Nephron (organoid): ENCODE data around the gene VPS13C.

Source experiments
- H3K27ac Mint-ChIP-seq, 3 experiments: 2 replicates each; pipeline ENCODE4 v1.8.0; 2020; ENCODE audit warnings: mixed read lengths in 3 of 3, mild to moderate bottlenecking in 2 of 3, moderate library complexity in 1 of 3
- H3K27me3 Mint-ChIP-seq: 2 replicates; pipeline ENCODE4 v1.8.0; 2021; ENCODE audit warnings: low read depth, mild to moderate bottlenecking, moderate library complexity, mixed read lengths
- H3K36me3 Mint-ChIP-seq: 2 replicates; pipeline ENCODE4 v1.8.0; 2020; ENCODE audit warnings: low read depth, mixed read lengths
- H3K4me1 Mint-ChIP-seq: 2 replicates; pipeline ENCODE4 v1.8.0; 2020; ENCODE audit warnings: mixed read lengths
- H3K4me3 Mint-ChIP-seq, 3 experiments: 2 replicates each; pipeline ENCODE4 v1.8.0; 2020; ENCODE audit warnings: mild to moderate bottlenecking in 3 of 3, mixed read lengths in 3 of 3, moderate library complexity in 2 of 3
- H3K9me3 Mint-ChIP-seq: 2 replicates; pipeline ENCODE4 v1.8.0; 2020; ENCODE audit warnings: mixed read lengths
- CTCF ChIP-seq, 3 experiments: fragments of 200-600 bp; sonication (generic); IDR thresholded peaks; one replicate each; pipeline ENCODE4 v1.5.0; 2021; ENCODE audit warnings: antibody characterized with exemption in 3 of 3; ENCODE audit not compliant: unreplicated experiment in 3 of 3

The VPS13C gene

DNA sequence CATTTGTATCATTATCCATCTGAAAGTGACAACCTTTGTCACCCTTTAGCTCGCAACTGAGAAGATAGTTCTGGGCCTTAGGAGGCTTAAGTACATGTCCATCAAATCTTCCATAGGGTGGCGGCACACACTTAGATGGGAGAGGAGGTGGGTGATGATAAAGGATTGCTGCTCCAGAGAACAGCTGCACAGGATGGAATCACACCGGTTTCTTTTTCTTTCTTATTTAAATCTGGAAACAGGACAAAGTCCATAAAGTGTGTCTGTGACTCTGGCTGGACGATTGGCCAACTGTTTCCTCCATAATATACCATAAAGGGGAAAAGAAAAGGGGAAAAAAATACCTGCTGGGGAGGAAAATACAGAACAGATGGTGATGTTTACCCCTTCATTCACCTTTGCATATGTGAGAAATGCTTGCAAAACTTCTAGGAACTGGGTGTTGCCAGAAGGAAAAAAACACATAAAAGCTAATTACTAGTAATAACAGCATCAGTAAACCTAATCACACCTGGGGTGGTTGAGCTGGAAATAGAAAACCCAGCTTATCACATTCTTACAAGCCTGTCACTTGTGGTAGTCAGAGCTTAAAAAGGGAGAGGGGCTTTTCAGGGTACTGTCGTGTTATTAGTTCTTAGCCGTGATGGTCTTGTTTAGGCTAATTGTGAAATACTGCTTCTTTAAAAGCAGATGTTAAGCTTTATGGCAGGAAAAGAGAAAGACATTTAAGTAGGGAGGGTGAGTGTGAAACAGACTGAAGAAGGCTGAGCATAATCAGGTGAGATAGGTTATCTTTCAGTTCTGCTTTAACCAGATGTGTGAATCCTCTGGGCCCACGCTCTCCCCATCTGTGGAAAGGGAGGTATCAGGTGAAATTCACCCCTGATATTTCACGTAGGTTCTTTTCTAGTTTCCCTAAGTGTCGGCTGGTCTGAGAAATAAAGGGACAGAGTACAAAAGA is 23.2 kb upstream of the VPS13C start:
- no peaks in the 10 kb centered on the region for H3K36me3 Mint-ChIP-seq
- no peak for TF ChIP-seq CTCF (IDR thresholded peaks at IDR 0.05; ENCODE audit: unreplicated experiment in 3 of 3)
- peak overlapping the region in 2 of 3 experiments; percentile 13 to 61 for H3K27ac Mint-ChIP-seq
- H3K27me3 Mint-ChIP-seq, result peaks cover 6% of the 10 kb centered on the region
- H3K4me1 Mint-ChIP-seq, result peaks cover 24% of the 10 kb centered on the region
- H3K4me3 Mint-ChIP-seq, result no peak overlapping the region
- H3K9me3 Mint-ChIP-seq, result peaks cover 11% of the 10 kb centered on the region

DNA sequence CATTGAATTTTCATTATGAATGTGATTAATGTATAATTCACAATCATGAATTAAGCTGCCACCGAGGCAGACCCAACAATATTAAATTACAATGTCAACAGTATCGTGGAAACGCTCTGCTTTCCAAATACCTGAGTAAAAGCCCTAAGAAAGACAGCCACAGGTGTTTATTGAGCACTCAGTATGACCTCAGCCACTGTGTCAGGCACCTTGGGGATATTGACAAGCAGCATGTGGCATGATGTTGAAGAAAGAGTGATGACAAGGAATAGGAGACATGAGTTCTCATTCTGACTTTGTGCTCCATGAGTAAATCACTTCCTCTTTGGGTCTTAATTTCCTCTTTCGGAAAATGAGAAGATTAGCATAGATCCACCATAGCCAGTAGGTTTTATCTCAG is 19.3 kb upstream of the VPS13C start:
- H3K36me3 Mint-ChIP-seq, result no peaks in the 10 kb centered on the region
- no peak overlapping the region for H3K27ac Mint-ChIP-seq
- H3K4me3 Mint-ChIP-seq, result no peak overlapping the region
- TF ChIP-seq CTCF (IDR thresholded peaks at IDR 0.05; ENCODE audit: unreplicated experiment in 3 of 3), result no peak
- H3K27me3 Mint-ChIP-seq, result peaks cover 10% of the 10 kb centered on the region
- peaks cover 11% of the 10 kb centered on the region for H3K9me3 Mint-ChIP-seq
- peaks cover 14% of the 10 kb centered on the region for H3K4me1 Mint-ChIP-seq

DNA sequence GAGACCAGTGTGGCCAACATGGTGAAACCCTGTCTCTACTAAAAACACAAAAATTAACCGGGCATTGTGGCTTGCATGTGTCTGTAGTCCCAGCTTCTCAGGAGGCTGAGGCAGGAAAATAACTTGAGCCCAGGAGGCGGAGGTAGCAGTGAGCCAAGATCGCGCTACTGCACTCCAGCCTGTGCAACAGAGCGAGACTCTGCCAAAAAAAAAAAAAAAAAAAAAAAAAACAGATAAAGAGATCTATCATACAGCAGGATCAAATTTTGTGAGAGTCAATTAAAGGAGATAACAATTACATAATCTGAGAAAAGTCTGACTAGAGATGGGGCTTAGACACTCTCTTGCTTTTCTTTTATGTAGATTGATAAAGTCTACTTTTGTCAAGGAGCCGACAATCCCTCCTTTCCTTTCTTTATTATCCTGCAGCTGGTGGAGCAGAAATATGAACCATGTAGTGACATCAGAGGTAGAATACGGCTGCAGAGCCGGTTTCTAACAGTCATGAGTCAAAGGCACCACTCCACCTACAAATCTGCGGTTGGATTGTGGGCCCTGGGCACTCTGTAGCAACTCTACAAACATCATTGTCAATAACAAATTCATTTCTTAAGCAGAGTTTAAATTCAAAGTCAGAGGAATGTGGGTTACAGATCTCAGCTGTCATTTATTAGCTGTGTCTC is 15.5 kb upstream of the VPS13C start:
- Mint-ChIP-seq H3K4me1 (peaks cover 7% of the 10 kb centered on the region), H3K27ac (peak overlapping the region; percentile 22 to 53 (median 40)), H3K36me3 (no peaks in the 10 kb centered on the region), H3K27me3 (peaks cover 17% of the 10 kb centered on the region), H3K4me3 (no peak overlapping the region), H3K9me3 (no peaks in the 10 kb centered on the region)
- TF ChIP-seq CTCF (IDR thresholded peaks at IDR 0.05; ENCODE audit: unreplicated experiment in 3 of 3), result no peak

DNA sequence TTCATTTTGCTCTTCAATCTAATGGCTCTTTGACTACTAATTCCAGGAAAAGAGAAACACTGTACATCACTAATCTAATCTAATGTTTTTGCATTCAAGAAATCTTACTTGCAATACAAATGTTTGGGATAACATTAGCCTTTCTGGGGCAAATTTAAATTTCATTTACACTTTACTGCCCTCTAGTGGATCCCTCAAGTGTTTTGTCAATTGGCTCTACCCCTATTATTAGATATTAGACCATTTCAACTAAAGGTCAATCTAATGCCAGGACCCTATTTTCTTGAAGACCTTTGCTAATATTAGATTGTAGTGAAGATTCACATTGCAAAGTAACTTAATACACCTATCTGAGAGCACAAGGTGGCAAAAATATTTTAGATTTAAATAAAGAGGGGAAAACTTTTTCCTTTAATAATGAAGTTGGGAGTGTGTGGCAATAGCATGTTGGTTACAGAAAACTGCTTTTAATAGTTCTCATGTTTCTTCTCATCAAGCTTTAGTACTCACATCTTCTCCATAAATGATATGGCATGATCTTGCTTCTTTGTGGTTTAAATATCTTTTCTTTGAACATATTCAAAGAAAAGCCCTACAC is 11.6 kb upstream of the VPS13C start:
- Mint-ChIP-seq H3K4me1 (peaks cover 14% of the 10 kb centered on the region), H3K27ac (no peak overlapping the region), H3K4me3 (peak overlapping the region in 2 of 3 experiments; percentile 24 to 41), H3K9me3 (no peaks in the 10 kb centered on the region), H3K27me3 (peaks cover 48% of the 10 kb centered on the region), H3K36me3 (no peaks in the 10 kb centered on the region)
- peak; percentile 58 to 78 (median 69) for TF ChIP-seq CTCF (IDR thresholded peaks at IDR 0.05; ENCODE audit: unreplicated experiment in 3 of 3)

DNA sequence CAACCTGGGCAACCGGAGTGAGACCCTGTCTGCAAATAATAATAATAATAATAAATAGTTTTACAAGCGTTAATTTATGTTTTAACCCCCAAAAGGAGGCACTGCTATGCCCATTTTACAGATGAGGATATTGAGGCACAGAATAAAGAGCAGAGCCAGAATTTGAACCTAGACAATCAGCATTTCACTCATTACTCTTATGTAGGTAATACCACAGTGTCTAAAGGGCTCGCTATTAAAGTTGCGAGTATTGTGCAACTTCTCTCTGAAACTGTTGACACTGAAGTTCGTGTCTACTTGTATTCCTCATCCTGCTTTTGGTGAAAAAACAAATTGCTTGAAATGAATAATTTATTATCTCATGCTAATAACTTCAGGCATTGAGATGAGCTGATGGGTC is 9.3 kb upstream of the VPS13C start:
- no peaks in the 10 kb centered on the region for H3K36me3 Mint-ChIP-seq
- no peak overlapping the region for H3K4me3 Mint-ChIP-seq
- TF ChIP-seq CTCF (IDR thresholded peaks at IDR 0.05; ENCODE audit: unreplicated experiment in 3 of 3), result no peak
- H3K27me3 Mint-ChIP-seq, result peaks cover 66% of the 10 kb centered on the region
- H3K4me1 Mint-ChIP-seq, result peaks cover 14% of the 10 kb centered on the region
- H3K27ac Mint-ChIP-seq, result no peak overlapping the region
- H3K9me3 Mint-ChIP-seq, result no peaks in the 10 kb centered on the region
